Skeletal muscle satellite cell (primary cell): ENCODE data around the gene WWC2.

Source experiments
- H3K27me3 ChIP-seq: 2 replicates; pipeline ENCODE4 v1.7.0; 2013; ENCODE audit warnings: low read length; ENCODE audit not compliant: control insufficient read depth, insufficient read depth
- H3K36me3 ChIP-seq: 2 replicates; pipeline ENCODE4 v1.7.0; 2013; ENCODE audit warnings: mild to moderate bottlenecking, control low read depth, low read length; ENCODE audit not compliant: insufficient read depth
- H3K4me1 ChIP-seq: 2 replicates; pipeline ENCODE4 v1.7.0; 2013; ENCODE audit warnings: low read length; ENCODE audit not compliant: control insufficient read depth, insufficient read depth
- H3K4me2 ChIP-seq: 2 replicates; pipeline ENCODE4 v1.7.0; 2013; ENCODE audit warnings: mild to moderate bottlenecking, low read length
- H3K4me3 ChIP-seq: 2 replicates; pipeline ENCODE4 v1.7.0; 2013; ENCODE audit warnings: low read length
- H3K9ac ChIP-seq: 2 replicates; pipeline ENCODE4 v1.7.0; 2013; ENCODE audit warnings: mild to moderate bottlenecking, low read depth, low read length, moderate library complexity
- H3K9me3 ChIP-seq: replicated peaks from 2 replicates; pipeline ENCODE4 v1.7.0; 2013; ENCODE audit warnings: mild to moderate bottlenecking, control low read depth, low read length

The WWC2 gene

GRCh38 chr4:183214912-183215488, 115.9 kb downstream of the WWC2 start:
- no peak overlapping the region for H3K9ac ChIP-seq

DNA sequence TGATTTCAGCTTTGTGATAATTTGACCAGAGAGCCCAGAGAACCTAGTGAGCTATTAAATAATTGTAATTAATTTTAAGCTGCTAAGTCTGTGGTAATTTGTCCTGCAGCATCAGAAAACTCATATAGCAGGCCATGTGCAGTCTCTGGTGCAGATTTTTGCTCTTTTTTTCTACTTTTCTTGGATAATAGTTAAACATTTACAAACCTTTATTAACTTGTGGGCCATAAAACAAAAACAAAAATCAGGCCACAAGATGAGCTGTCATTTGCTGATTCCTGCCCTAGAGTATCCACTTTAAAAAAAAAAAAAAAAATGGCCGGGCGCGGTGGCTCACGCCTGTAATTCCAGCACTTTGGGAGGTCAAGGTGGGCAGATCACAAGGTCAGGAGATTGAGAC, 121.2 kb downstream of the WWC2 start:
- no peak overlapping the region for H3K4me2 ChIP-seq

More at GRCh38 chr4:183214912-183215488, 115.9 kb downstream of the WWC2 start:
- H3K36me3 ChIP-seq, result peaks cover 2% of the 10 kb centered on the region
- H3K4me2 ChIP-seq, result no peak overlapping the region
- no peaks in the 10 kb centered on the region for H3K9me3 ChIP-seq
- H3K4me3 ChIP-seq, result no peak overlapping the region
- H3K27me3 ChIP-seq, result no peaks in the 10 kb centered on the region
- peaks cover 5% of the 10 kb centered on the region for H3K4me1 ChIP-seq

GRCh38 chr4:183223053-183223452, 124.0 kb downstream of the WWC2 start:
- Histone ChIP-seq H3K4me3 (no peak overlapping the region), H3K4me1 (peaks cover 5% of the 10 kb centered on the region), H3K9me3 (no peaks in the 10 kb centered on the region), H3K27me3 (no peaks in the 10 kb centered on the region), H3K9ac (no peak overlapping the region), H3K36me3 (no peaks in the 10 kb centered on the region), H3K4me2 (no peak overlapping the region)

More for the DNA sequence above, 121.2 kb downstream of the WWC2 start:
- H3K4me3 ChIP-seq, result no peak overlapping the region
- peaks cover 5% of the 10 kb centered on the region for H3K4me1 ChIP-seq
- no peaks in the 10 kb centered on the region for H3K9me3 ChIP-seq
- no peaks in the 10 kb centered on the region for H3K27me3 ChIP-seq
- H3K36me3 ChIP-seq, result no peaks in the 10 kb centered on the region
- H3K9ac ChIP-seq, result no peak overlapping the region

DNA sequence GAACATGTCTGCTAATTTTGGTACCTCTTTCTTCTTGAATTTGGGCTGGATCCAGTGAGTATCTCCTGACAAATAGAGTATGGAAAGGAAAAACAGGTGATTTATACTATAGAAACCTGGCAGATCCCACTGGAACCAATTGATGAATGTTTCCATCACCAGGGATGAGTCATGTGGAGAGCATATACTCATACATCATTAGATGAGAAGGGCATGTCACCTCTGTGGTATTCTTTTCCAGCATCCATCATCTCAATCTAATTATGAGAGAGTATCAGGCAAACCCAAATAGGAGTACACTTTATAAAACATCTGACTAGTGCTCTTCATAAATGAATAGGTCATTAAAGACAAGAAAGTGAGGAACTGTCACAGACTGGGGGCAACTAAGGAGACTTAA, 130.3 kb downstream of the WWC2 start:
- Histone ChIP-seq H3K4me1 (no peaks in the 10 kb centered on the region), H3K4me2 (no peak overlapping the region), H3K36me3 (peaks cover 4% of the 10 kb centered on the region), H3K9me3 (no peaks in the 10 kb centered on the region), H3K27me3 (no peaks in the 10 kb centered on the region), H3K9ac (no peak overlapping the region), H3K4me3 (no peak overlapping the region)

DNA sequence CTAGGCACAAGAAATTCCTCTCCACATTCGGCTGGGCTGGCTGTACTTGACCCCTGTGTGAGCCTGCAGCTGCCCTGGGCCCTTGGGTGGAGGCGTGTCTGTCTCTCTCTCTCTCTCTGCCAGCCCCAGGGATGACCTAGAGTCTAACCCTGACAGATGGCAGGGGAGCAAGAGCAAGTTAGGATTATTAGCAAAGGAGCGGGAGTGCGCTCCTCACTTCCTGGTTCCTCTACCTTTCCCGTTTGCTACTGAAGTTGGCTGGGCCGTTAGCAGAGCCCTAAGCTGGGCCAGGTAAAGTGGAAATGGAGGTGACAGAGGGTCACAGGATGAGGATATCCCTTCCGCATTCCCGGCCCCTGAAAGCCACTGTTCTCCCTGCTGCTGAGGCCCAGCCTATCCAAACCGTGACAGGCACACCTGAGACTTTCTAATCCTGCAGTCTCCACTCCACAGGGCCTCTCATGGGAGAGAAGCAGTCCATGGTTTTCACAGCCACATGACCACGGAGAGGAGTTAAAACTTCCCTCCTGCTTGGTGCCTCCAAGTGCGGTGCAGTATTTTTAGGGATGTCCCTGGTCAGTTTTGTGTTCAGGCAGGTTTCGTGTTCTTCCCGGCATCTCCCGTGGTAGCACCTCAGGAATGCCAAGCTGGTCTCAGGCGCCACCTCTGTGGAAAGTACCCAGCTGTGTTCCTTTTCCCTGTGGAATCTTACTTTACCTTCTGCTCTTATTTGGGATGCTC, 141.7 kb downstream of the WWC2 start:
- Histone ChIP-seq H3K4me3 (no peak overlapping the region), H3K27me3 (no peaks in the 10 kb centered on the region), H3K36me3 (peaks cover 11% of the 10 kb centered on the region), H3K9me3 (no peaks in the 10 kb centered on the region), H3K4me2 (peak overlapping the region; percentile 33), H3K4me1 (peaks cover 19% of the 10 kb centered on the region), H3K9ac (no peak overlapping the region)

DNA sequence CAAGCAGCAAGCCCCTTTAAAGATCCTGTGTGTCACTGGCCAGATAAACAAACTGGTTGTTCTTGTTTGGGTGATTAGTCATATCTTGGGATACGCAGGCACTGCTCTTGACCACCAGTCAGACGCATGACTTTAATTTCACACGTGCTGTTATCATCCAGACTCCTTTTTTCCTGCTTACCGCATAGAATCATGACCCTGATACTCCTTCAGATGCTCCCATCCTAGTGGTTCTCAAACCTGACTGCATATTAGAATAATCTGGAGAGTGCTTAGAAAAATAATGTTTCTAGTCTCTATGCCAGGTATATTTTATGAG, 142.2 kb downstream of the WWC2 start:
- H3K36me3 ChIP-seq, result peaks cover 11% of the 10 kb centered on the region
- no peaks in the 10 kb centered on the region for H3K9me3 ChIP-seq
- H3K4me2 ChIP-seq, result peak overlapping the region; percentile 33
- H3K9ac ChIP-seq, result no peak overlapping the region
- no peaks in the 10 kb centered on the region for H3K27me3 ChIP-seq
- H3K4me3 ChIP-seq, result no peak overlapping the region
- H3K4me1 ChIP-seq, result peaks cover 19% of the 10 kb centered on the region

- Histone ChIP-seq H3K4me2 (no peak overlapping the region), H3K9ac (no peak overlapping the region), H3K4me3 (no peak overlapping the region), H3K9me3 (no peaks in the 10 kb centered on the region), H3K27me3 (no peaks in the 10 kb centered on the region), H3K4me1 (peaks cover 19% of the 10 kb centered on the region), H3K36me3 (peaks cover 11% of the 10 kb centered on the region)
Measured at GRCh38 chr4:183241721-183242151, 142.7 kb downstream of the WWC2 start.

DNA sequence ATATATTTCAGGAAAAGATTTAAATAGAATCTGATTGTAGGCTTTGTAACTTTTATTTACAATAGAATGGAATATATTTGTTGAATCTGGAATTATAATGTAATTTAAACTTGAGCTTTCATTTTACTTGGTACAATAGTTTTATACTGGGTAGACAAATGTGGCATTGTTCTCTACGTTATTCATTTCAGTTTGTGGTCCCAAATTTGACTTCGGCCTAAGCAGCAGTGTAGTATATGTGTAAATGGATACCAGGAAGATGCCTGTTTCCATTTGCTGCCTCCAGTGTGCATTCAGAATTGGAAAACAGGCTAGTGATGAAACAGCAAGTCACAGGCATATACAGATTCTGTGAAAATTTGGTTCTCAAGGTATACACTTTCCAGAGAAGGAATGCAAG, 143.2 kb downstream of the WWC2 start:
- H3K9ac ChIP-seq, result no peak overlapping the region

DNA sequence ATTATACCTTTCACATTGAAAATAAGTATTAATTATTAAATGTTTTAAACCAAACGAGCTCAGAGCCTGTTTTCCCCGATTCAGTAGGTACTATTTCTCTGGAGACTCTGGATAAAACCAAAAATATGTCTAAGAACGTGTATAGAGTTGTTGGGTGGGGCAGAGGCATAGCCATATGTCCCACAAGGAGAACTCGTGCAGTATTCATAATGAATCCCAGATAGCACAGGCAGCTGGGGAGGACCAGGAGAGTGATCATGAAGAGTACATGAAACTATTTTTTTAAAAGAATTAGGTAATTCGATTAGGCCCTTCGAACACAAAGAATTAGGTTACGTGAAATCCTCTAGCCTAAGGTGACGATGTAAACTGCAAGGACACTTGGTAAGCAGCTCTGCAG, 145.0 kb downstream of the WWC2 start:
- Histone ChIP-seq H3K4me3 (no peak overlapping the region), H3K9me3 (no peaks in the 10 kb centered on the region), H3K4me1 (peaks cover 19% of the 10 kb centered on the region), H3K27me3 (no peaks in the 10 kb centered on the region), H3K9ac (no peak overlapping the region), H3K4me2 (no peak overlapping the region), H3K36me3 (peaks cover 16% of the 10 kb centered on the region)

More for the DNA sequence above, 143.2 kb downstream of the WWC2 start:
- Histone ChIP-seq H3K36me3 (peaks cover 11% of the 10 kb centered on the region), H3K4me1 (peaks cover 19% of the 10 kb centered on the region), H3K9me3 (no peaks in the 10 kb centered on the region), H3K27me3 (no peaks in the 10 kb centered on the region), H3K4me2 (no peak overlapping the region), H3K4me3 (no peak overlapping the region)

DNA sequence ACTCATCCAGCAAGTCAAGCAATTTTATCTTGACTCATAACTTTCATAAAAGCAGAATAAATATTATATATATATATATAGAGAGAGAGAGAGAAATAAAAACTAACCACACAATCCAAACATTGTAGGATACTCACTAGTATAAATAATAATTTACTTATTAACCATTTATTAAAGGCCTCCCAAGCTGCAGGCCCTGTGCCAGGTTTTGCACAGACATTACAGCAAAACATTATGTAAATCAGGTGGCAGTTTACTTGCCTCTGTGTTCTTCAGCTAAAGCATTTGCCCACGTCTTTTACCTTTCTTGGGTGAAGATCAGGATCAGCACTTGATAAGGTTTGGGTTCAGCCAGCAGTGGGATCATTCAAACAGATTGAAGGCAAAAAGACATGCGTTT, 145.4 kb downstream of the WWC2 start:
- H3K4me3 ChIP-seq, result no peak overlapping the region
- peaks cover 16% of the 10 kb centered on the region for H3K36me3 ChIP-seq
- no peak overlapping the region for H3K4me2 ChIP-seq
- H3K4me1 ChIP-seq, result peaks cover 19% of the 10 kb centered on the region
- H3K9me3 ChIP-seq, result no peaks in the 10 kb centered on the region
- H3K9ac ChIP-seq, result no peak overlapping the region
- no peaks in the 10 kb centered on the region for H3K27me3 ChIP-seq

DNA sequence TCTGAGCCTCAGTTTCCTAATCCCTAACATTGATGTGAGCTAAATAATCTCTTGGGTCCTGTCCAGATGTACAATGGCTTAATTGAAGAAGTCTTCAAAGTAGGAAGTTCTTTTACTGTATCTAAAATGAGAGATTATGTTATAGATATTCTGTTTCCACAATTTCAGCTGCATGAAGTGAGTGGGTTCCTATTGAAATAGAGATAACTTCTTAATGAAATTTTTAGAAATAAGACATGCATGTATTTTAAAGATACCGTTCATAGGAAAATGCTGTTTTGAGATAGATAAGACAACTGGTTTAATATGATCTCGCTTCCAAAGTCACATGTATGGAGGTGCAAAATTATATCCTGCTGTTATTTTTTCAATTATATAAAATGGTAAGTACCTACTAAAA, 149.1 kb downstream of the WWC2 start:
- Histone ChIP-seq H3K4me2 (no peak overlapping the region), H3K4me1 (peaks cover 3% of the 10 kb centered on the region), H3K9me3 (no peaks in the 10 kb centered on the region), H3K36me3 (peaks cover 20% of the 10 kb centered on the region), H3K9ac (no peak overlapping the region), H3K27me3 (no peaks in the 10 kb centered on the region), H3K4me3 (no peak overlapping the region)

- Histone ChIP-seq H3K9ac (no peak overlapping the region), H3K9me3 (no peaks in the 10 kb centered on the region), H3K36me3 (peaks cover 32% of the 10 kb centered on the region), H3K4me2 (no peak overlapping the region), H3K27me3 (no peaks in the 10 kb centered on the region), H3K4me3 (no peak overlapping the region), H3K4me1 (no peaks in the 10 kb centered on the region)
Measured at GRCh38 chr4:183249854-183250253, 150.8 kb downstream of the WWC2 start.
